ENCODE results near the gene SSR1. TPM values are rescaled to one million over a fixed set of nuclear protein-coding genes. Genes with fewer than 3 reads are reported as not detected.
A peak's percentile ranks its signal among the peaks of the same experiment; 100 is the strongest.
"Not testable (repeated sequence)": the region's sequence is repeated elsewhere in the genome, so short reads cannot be mapped to it uniquely, and the experiment has no call there.

Gene SSR1
- total and polyA plus RNA-seq, 7 experiments from 2014 or later = 75.0 to 204 (median 130) TPM

DNA sequence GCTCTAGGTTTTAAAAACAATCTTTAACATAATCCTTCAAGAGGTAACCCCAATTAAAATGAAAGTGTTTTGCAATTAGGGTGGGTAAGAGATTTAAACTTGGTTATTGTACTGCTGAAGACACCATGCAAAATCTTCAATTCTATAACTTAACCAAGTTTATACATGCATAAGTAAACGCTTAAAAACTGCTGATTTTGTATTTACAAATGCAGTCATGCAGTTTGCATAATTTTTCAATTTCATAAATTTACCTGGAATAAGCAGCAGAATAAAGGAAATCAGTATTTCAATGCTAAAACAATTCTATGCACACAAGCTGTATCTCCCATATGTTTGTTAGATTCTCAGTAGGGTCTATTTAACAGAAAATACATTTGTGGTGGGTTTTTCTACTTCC, 22.9 kb downstream of the SSR1 start:
- ChIA-PET CTCF (no interaction called here), POLR2A (interaction anchor here (0.7 to 1.0 kb wide), 2 partner anchors 8 to 9 kb away, joined by 3 to 4 read pairs; no protein-coding TSS in a partner anchor)
- peaks cover 12 to 51% (median 22%) of the 10 kb centered on the region in 5 donors for H3K36me3 Mint-ChIP-seq
- Histone ChIP-seq H3K27me3 (ENCODE audit: control insufficient read depth in 2 of 2, insufficient read depth in 2 of 2, low read length in 2 of 2) (no peaks in the 10 kb centered on the region), H3K36me3 (ENCODE audit: control insufficient read depth in 2 of 3, insufficient read depth in 3 of 3, low read length in 3 of 3) (peaks cover 18 to 71% (median 22%) of the 10 kb centered on the region in 3 experiments), H3K4me1 (ENCODE audit: control insufficient read depth in 2 of 2, insufficient read depth in 2 of 2, low read length in 2 of 2) (no peaks in the 10 kb centered on the region), H3K9me3 (ENCODE audit: control insufficient read depth in 2 of 3, low read length in 3 of 3) (no peaks in the 10 kb centered on the region), H3K4me3 (ENCODE audit: low read length) (no peak overlapping the region), H3K27ac (ENCODE audit: low read depth, low read length) (no peak overlapping the region)
- H3K4me1 Mint-ChIP-seq = peaks cover 0 to 8% (median 0%) of the 10 kb centered on the region in 7 donors
- H3K27me3 Mint-ChIP-seq = no peaks in the 10 kb centered on the region
- no peaks in the 10 kb centered on the region for H3K9me3 Mint-ChIP-seq
- no peak for ATAC-seq
- intact Hi-C loops (cut with micrococcal nuclease) = no loop called here
- DNase-seq = no peak
- no peak overlapping the region for H3K4me3 Mint-ChIP-seq
- peak overlapping the region in 3 of 9 donors; percentile 3 to 55 (median 53) for H3K27ac Mint-ChIP-seq

DNA sequence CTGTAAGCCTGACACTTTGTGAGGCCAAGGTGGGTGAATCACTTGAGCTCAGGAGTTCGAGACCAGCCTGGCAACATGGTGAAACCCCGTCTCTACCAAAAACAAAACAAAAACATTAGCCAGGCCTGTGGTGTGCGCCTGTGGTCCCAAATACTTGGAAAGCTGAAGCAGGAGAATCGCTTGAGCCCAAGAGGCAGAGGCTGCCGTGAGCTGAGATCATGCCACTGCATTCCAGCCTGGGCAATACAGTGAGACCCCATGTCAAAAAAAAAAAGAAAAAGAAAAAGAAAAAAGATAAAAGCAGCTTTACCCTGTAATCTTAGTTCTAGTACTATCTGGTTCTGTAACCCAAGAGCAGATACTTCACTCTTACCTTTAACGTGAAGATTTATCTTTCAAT, 27.6 kb downstream of the SSR1 start:
- DNase-seq (no peak), ATAC-seq (no peak)
- intact Hi-C loops (cut with micrococcal nuclease) = no loop called here
- peak overlapping the region in 3 of 9 donors; percentile 26 to 59 (median 56) for H3K27ac Mint-ChIP-seq
- Histone ChIP-seq H3K27me3 (ENCODE audit: control insufficient read depth in 2 of 2, insufficient read depth in 2 of 2, low read length in 2 of 2) (no peaks in the 10 kb centered on the region), H3K27ac (ENCODE audit: low read depth, low read length) (no peak overlapping the region), H3K36me3 (ENCODE audit: control insufficient read depth in 2 of 3, insufficient read depth in 3 of 3, low read length in 3 of 3) (peaks cover 4 to 36% (median 14%) of the 10 kb centered on the region in 3 experiments), H3K9me3 (ENCODE audit: control insufficient read depth in 2 of 3, low read length in 3 of 3) (no peaks in the 10 kb centered on the region), H3K4me1 (ENCODE audit: control insufficient read depth in 2 of 2, insufficient read depth in 2 of 2, low read length in 2 of 2) (peaks cover 0 to 9% of the 10 kb centered on the region in 2 donors), H3K4me3 (ENCODE audit: low read length) (no peak overlapping the region)
- no peak overlapping the region for H3K4me3 Mint-ChIP-seq
- no peaks in the 10 kb centered on the region for H3K9me3 Mint-ChIP-seq
- H3K4me1 Mint-ChIP-seq = peaks cover 13 to 29% (median 21%) of the 10 kb centered on the region in 7 donors
- peaks cover 3 to 47% (median 28%) of the 10 kb centered on the region in 5 donors for H3K36me3 Mint-ChIP-seq
- POLR2A ChIA-PET = interaction anchor here (1.3 kb wide), 1 partner anchor 104 kb away, joined by 5 read pairs; the partner anchor contains the start of genes CAGE1 and RIOK1
- CTCF ChIA-PET = interaction anchor here (0.6 to 0.9 kb wide), 2 partner anchors 8 to 90 kb away, joined by 3 read pairs; no protein-coding TSS in a partner anchor
- H3K27me3 Mint-ChIP-seq = no peaks in the 10 kb centered on the region

DNA sequence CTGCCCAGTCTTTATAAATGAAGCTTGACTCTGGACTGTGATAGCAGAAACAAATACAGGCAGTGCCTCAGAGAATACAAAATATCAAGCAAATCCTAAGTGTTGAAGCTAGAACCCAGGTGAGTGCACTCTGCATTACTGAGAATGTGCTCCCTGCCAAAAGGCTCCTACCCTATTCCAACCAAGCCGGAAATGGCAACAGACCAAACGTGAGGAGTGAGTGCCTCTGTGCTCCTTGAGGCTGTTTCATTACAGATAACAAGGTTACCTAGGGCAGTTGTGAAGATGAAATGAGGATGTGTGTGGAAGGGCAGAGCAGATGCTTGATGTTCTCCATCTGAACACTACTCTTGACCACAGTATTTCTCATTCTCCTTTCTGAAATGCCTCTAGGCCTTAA, 29.3 kb downstream of the SSR1 start:
- Mint-ChIP-seq H3K27ac (peak overlapping the region in 4 of 9 donors; percentile 3 to 73 (median 54)), H3K9me3 (no peaks in the 10 kb centered on the region), H3K27me3 (no peaks in the 10 kb centered on the region), H3K36me3 (peaks cover 3 to 29% (median 13%) of the 10 kb centered on the region in 5 donors), H3K4me3 (no peak overlapping the region), H3K4me1 (peaks cover 15 to 29% (median 21%) of the 10 kb centered on the region in 7 donors)
- Histone ChIP-seq H3K9me3 (ENCODE audit: control insufficient read depth in 2 of 3, low read length in 3 of 3) (no peaks in the 10 kb centered on the region), H3K4me1 (ENCODE audit: control insufficient read depth in 2 of 2, insufficient read depth in 2 of 2, low read length in 2 of 2) (peaks cover 0 to 9% of the 10 kb centered on the region in 2 donors), H3K4me3 (ENCODE audit: low read length) (no peak overlapping the region), H3K27me3 (ENCODE audit: control insufficient read depth in 2 of 2, insufficient read depth in 2 of 2, low read length in 2 of 2) (no peaks in the 10 kb centered on the region), H3K36me3 (ENCODE audit: control insufficient read depth in 2 of 3, insufficient read depth in 3 of 3, low read length in 3 of 3) (peaks cover 0 to 21% (median 7%) of the 10 kb centered on the region in 3 experiments), H3K27ac (ENCODE audit: low read depth, low read length) (no peak overlapping the region)
- ChIA-PET CTCF (no interaction called here), POLR2A (interaction anchor here (0.5 to 0.7 kb wide), 3 partner anchors 13 to 351 kb away, joined by 3 to 4 read pairs (median 3); no protein-coding TSS in a partner anchor)
- intact Hi-C loops (cut with micrococcal nuclease) = loop anchor here (2.0 kb wide), 1 partner anchor 29 kb away; the partner anchor contains the start of gene SSR1 (in 2 of the 2)
- DNase-seq (no peak), ATAC-seq (no peak)

DNA sequence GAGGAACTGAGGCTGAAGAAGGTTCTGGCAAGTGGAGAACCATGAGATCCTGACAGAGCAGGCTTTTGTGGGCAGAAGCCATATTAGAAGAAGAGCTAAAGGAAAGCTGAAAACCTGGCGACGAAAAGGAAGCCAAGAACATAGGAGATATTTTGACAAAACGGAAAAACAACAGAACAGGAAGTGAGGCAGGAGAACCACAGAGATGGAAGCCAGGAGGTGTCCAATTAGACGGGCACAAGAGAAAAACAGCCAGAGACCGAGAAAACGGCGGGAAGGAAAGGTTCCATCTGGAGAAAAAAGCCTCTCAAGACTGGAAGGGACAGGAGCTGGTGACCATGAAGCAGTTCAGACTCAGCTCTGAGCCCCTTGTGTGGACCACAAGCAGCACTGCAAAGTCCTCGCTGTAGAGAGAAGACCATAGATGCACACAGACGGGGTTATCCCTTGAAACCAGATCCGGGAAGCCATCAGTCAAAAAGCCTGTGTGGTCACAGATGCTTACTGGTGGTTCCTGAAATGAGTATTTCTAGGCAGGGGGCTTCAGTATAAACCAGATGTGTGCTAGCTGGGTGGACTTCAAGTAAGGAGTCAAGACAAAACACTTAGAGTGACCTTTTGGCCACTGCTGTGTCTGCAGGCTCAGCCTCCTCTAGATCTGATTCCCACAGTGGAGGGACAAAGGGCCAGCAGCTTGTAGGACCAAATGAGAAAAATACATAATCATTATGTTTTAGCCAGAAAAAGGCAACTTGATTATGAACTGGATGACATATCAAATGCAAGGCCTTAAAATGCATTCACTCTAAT, 30.7 kb downstream of the SSR1 start:
- Mint-ChIP-seq H3K36me3 (peaks cover 3 to 22% (median 9%) of the 10 kb centered on the region in 5 donors), H3K27ac (peak overlapping the region; percentile 41 to 96 (median 89)), H3K4me1 (peaks cover 15 to 29% (median 21%) of the 10 kb centered on the region in 7 donors), H3K27me3 (no peaks in the 10 kb centered on the region), H3K4me3 (peak overlapping the region; percentile 14 to 64 (median 38)), H3K9me3 (no peaks in the 10 kb centered on the region)
- Histone ChIP-seq H3K27ac (ENCODE audit: low read depth, low read length) (peak overlapping the region; percentile 1), H3K9me3 (ENCODE audit: control insufficient read depth in 2 of 3, low read length in 3 of 3) (no peaks in the 10 kb centered on the region), H3K27me3 (ENCODE audit: control insufficient read depth in 2 of 2, insufficient read depth in 2 of 2, low read length in 2 of 2) (no peaks in the 10 kb centered on the region), H3K4me3 (ENCODE audit: low read length) (no peak overlapping the region), H3K36me3 (ENCODE audit: control insufficient read depth in 2 of 3, insufficient read depth in 3 of 3, low read length in 3 of 3) (peaks cover 0 to 9% (median 0%) of the 10 kb centered on the region in 3 experiments), H3K4me1 (ENCODE audit: control insufficient read depth in 2 of 2, insufficient read depth in 2 of 2, low read length in 2 of 2) (peaks cover 0 to 9% of the 10 kb centered on the region in 2 donors)
- ATAC-seq (no peak), DNase-seq (peak in 2 of 9 donors; percentile 14)
- intact Hi-C loops (cut with micrococcal nuclease) = loop anchor here (2.0 kb wide), 1 partner anchor 30 kb away; the partner anchor contains the start of gene SSR1 (in 2 of the 2)
- ChIA-PET CTCF (no interaction called here), POLR2A (interaction anchor here (0.6 kb wide), 1 partner anchor 8 kb away, joined by 4 read pairs; no protein-coding TSS in a partner anchor)

DNA sequence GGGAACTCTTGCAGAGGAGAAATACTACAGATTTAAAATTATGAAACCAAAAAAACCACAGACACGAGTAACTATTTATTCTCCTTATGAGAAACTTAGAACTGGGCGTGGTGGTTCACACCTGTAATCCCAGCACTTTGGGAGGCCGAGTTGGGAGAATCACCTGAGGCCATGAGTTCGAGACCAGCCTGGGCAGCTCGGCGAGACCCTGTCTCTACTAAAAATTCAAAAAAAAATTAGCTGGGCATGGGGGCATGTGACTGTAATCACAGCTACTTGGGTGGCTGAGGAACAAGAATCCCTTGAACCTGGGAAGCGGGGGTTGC, 36.8 kb downstream of the SSR1 start:
- Mint-ChIP-seq H3K4me3 (no peak overlapping the region), H3K27ac (peak overlapping the region in 1 of 9 donors; percentile 56), H3K36me3 (peaks cover 0 to 5% (median 0%) of the 10 kb centered on the region in 5 donors), H3K9me3 (no peaks in the 10 kb centered on the region), H3K4me1 (peaks cover 6 to 13% (median 10%) of the 10 kb centered on the region in 7 donors), H3K27me3 (no peaks in the 10 kb centered on the region)
- Histone ChIP-seq H3K9me3 (ENCODE audit: control insufficient read depth in 2 of 3, low read length in 3 of 3) (no peaks in the 10 kb centered on the region), H3K4me1 (ENCODE audit: control insufficient read depth in 2 of 2, insufficient read depth in 2 of 2, low read length in 2 of 2) (no peaks in the 10 kb centered on the region), H3K4me3 (ENCODE audit: low read length) (no peak overlapping the region), H3K27me3 (ENCODE audit: control insufficient read depth in 2 of 2, insufficient read depth in 2 of 2, low read length in 2 of 2) (no peaks in the 10 kb centered on the region), H3K27ac (ENCODE audit: low read depth, low read length) (no peak overlapping the region), H3K36me3 (ENCODE audit: control insufficient read depth in 2 of 3, insufficient read depth in 3 of 3, low read length in 3 of 3) (no peaks in the 10 kb centered on the region)
- DNase-seq = no peak
- intact Hi-C loops (cut with micrococcal nuclease) = loop anchor here (1.0 to 2.0 kb wide), 4 partner anchors 63 to 783 kb away; partner anchors contain the start of genes CAGE1 (in 2 of the 2) and RIOK1 (in 2 of the 2)
- CTCF ChIA-PET = interaction anchor here (0.6 to 3.2 kb wide), 9 partner anchors 24 to 945 kb away, joined by 3 to 50 read pairs (median 4); partner anchors contain the start of genes CAGE1 and RIOK1
- ATAC-seq = no peak
- POLR2A ChIA-PET = no interaction called here

DNA sequence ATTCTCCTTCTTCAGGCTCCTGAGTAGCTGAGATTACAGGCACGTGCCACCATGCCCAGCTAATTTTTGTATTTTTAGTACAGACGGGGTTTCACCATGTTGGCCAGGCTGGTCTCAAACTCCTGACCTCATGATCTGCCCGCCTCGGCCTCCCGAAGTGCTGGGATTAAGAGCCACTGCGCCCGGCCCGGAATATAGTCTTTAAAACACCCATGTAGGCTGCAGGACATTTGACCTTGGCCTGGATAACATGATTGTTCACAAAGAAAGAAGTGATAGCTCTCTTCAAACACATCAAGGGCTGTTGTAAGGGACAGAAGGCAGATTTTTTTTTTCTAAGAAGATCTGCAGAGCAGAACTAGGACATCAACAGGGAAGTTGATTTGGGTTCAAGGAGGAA, 38.5 kb downstream of the SSR1 start:
- POLR2A ChIA-PET = interaction anchor here (0.6 kb wide), 1 partner anchor 31 kb away, joined by 3 read pairs; no protein-coding TSS in a partner anchor
- H3K9me3 Mint-ChIP-seq; H3K27ac Mint-ChIP-seq; ATAC-seq; H3K4me3 ChIP-seq (ENCODE audit: low read length); DNase-seq; H3K27me3 ChIP-seq (ENCODE audit: control insufficient read depth in 2 of 2, insufficient read depth in 2 of 2, low read length in 2 of 2); H3K36me3 ChIP-seq (ENCODE audit: control insufficient read depth in 2 of 3, insufficient read depth in 3 of 3, low read length in 3 of 3); H3K9me3 ChIP-seq (ENCODE audit: control insufficient read depth in 2 of 3, low read length in 3 of 3); H3K4me1 ChIP-seq (ENCODE audit: control insufficient read depth in 2 of 2, insufficient read depth in 2 of 2, low read length in 2 of 2); H3K36me3 Mint-ChIP-seq; H3K27me3 Mint-ChIP-seq; H3K4me3 Mint-ChIP-seq; H3K27ac ChIP-seq (ENCODE audit: low read depth, low read length); intact Hi-C loops (cut with micrococcal nuclease); H3K4me1 Mint-ChIP-seq: not testable (repeated sequence)
- CTCF ChIA-PET = interaction anchor here (1.1 to 3.2 kb wide), 4 partner anchors 13 to 600 kb away, joined by 3 to 50 read pairs (median 3); no protein-coding TSS in a partner anchor
